ENCODE results near the gene LANCL1.
"Not testable (repeated sequence)": the region's sequence is repeated elsewhere in the genome, so short reads cannot be mapped to it uniquely, and the experiment has no call there.

The LANCL1 gene

GRCh38 chr2:210459407-210459806 is 17.2 kb downstream of the LANCL1 start:
- no peak for DNase-seq (ENCODE audit: low read depth)

- DNase-seq (ENCODE audit: low read depth), result no peak
These were observed 18.2 kb downstream of the LANCL1 start for GRCh38 chr2:210458395-210458794.

- no peak for DNase-seq (ENCODE audit: low read depth)
These were observed 20.0 kb downstream of the LANCL1 start for GRCh38 chr2:210456571-210456970.

GRCh38 chr2:210454336-210454735 is 22.2 kb downstream of the LANCL1 start:
- no peak for DNase-seq (ENCODE audit: low read depth)

- DNase-seq (ENCODE audit: low read depth), result no peak
These were observed 24.4 kb downstream of the LANCL1 start for GRCh38 chr2:210452194-210452593.

GRCh38 chr2:210450942-210451341 is 25.6 kb downstream of the LANCL1 start:
- not testable (repeated sequence) for DNase-seq (ENCODE audit: low read depth)

GRCh38 chr2:210445732-210446131 is 30.8 kb downstream of the LANCL1 start:
- no peak for DNase-seq (ENCODE audit: low read depth)

GRCh38 chr2:210445116-210445707 is 31.3 kb downstream of the LANCL1 start:
- no peak for DNase-seq (ENCODE audit: low read depth)

GRCh38 chr2:210443527-210443926 is 33.0 kb downstream of the LANCL1 start:
- DNase-seq (ENCODE audit: low read depth), result no peak

- no peak for DNase-seq (ENCODE audit: low read depth)
These were observed 33.7 kb downstream of the LANCL1 start for GRCh38 chr2:210442878-210443277.

GRCh38 chr2:210442457-210442856 is 34.1 kb downstream of the LANCL1 start:
- no peak for DNase-seq (ENCODE audit: low read depth)

GRCh38 chr2:210440206-210440605 is 36.4 kb downstream of the LANCL1 start:
- DNase-seq (ENCODE audit: low read depth), result no peak

- no peak for DNase-seq (ENCODE audit: low read depth)
These were observed 41.1 kb downstream of the LANCL1 start for GRCh38 chr2:210435439-210435838.

- DNase-seq (ENCODE audit: low read depth), result no peak
These were observed 43.9 kb downstream of the LANCL1 start for GRCh38 chr2:210432633-210433032.

- DNase-seq (ENCODE audit: low read depth), result no peak
These were observed 47.0 kb downstream of the LANCL1 start for GRCh38 chr2:210429403-210430137.

- no peak for DNase-seq (ENCODE audit: low read depth)
These were observed 48.0 kb downstream of the LANCL1 start for GRCh38 chr2:210428393-210429179.

- not testable (repeated sequence) for DNase-seq (ENCODE audit: low read depth)
These were observed 49.2 kb downstream of the LANCL1 start for GRCh38 chr2:210427309-210427708.

GRCh38 chr2:210422366-210422765 is 54.2 kb downstream of the LANCL1 start:
- no peak for DNase-seq (ENCODE audit: low read depth)

- no peak for DNase-seq (ENCODE audit: low read depth)
These were observed 54.6 kb downstream of the LANCL1 start for GRCh38 chr2:210421916-210422315.

- no peak for DNase-seq (ENCODE audit: low read depth)
These were observed 63.9 kb downstream of the LANCL1 start for GRCh38 chr2:210412660-210413059.

GRCh38 chr2:210410542-210410941 is 66.0 kb downstream of the LANCL1 start:
- no peak for DNase-seq (ENCODE audit: low read depth)

- no peak for DNase-seq (ENCODE audit: low read depth)
These were observed 77.0 kb downstream of the LANCL1 start for GRCh38 chr2:210399440-210400041.

- no peak for DNase-seq (ENCODE audit: low read depth)
These were observed 84.1 kb downstream of the LANCL1 start for GRCh38 chr2:210392469-210392881.

All from activated T-cell treated with anti-CD3 and anti-CD28 coated beads for 48 hours (primary cell).